ENCODE data around the gene TCF4.

The TCF4 gene

GRCh38 chr18:55306359-55307024, 281.5 kb downstream of the TCF4 start:
- DNase-seq (ENCODE audit: low read depth in 2 of 2, low spot score in 1 of 2), result no peak

DNA sequence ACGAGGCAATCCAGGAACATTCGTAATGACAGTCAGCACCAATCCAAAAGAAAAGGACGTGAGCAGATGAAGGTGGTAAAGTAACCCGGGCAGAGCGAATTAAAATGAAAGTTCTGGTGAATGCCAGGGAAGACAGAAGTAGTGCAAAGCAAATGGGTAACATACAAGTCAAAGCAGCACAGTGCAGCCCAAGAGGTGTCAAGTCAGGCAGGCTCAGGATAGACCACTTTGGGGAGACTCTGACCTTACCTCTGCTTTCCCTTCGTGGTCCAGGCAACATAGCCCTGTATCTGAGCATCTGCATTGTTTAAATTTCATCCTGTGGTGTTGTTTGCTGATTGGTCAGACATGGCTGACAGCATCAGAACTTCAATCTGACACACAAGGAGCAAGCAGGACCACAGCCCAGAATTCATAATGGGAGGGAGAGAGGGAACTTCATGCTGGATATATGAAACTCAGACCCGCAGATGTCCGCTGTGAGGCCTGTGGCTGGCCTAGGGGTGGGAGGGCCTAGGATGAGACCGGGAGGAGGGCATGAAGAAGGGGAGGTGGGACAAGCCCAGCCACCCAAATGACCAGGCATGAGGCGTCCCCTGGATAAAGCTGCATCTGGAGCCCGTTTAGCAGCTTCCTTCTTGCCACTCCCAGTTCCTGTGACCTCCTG, 285.7 kb downstream of the TCF4 start:
- no peak for DNase-seq (ENCODE audit: low read depth in 2 of 2, low spot score in 1 of 2)

GRCh38 chr18:55301824-55302166, 286.2 kb downstream of the TCF4 start:
- DNase-seq (ENCODE audit: low read depth in 2 of 2, low spot score in 1 of 2), result no peak

- no peak for DNase-seq (ENCODE audit: low read depth in 2 of 2, low spot score in 1 of 2)
Measured at GRCh38 chr18:55300936-55301531, 287.0 kb downstream of the TCF4 start.

DNA sequence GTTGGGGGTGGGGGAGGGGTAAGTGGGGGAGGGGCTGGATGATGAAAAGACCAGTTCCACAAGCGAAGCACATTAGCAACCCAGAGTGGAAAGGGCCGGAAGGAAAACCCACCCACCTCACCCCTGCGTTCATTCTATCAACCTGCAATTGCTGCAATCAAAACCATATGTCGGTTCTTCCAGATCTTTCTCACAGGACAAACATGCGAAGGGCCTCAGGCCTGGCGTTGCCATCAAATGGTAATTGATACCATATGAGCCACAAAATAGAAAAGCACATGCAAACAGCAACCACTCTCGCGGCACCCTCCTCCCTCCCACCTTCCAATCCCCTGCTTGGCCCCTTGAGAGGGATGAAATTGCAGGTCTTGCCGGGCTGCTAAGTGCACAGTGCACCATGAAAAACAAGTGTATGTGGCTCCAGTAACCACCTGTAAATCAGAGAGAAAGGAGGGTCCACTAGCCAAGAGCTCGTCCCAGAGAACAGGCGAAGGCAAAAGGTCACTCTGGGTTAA, 287.5 kb downstream of the TCF4 start:
- DNase-seq (ENCODE audit: low read depth in 2 of 2, low spot score in 1 of 2), result no peak

DNA sequence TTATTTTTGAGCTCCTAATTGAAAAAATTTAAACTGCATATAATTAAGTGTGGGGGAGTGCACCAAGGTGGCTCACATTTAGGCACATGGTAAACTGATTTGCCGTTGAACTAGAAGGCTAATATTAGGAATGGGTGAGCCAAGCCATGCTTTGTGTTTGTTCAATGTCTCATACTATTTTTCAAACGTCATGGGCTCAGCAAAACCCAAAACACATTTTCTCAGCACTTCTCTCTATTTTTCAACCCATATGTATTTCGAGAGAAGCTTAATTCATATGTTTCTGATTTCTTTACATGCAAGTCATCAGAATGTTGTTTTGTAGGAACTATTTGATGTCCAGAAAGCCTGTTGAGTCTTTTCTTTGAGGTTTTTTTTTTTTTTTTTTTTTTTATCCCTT, 291.2 kb downstream of the TCF4 start:
- DNase-seq (ENCODE audit: low read depth in 2 of 2, low spot score in 1 of 2), result no peak

GRCh38 chr18:55296115-55296514, 291.9 kb downstream of the TCF4 start:
- DNase-seq (ENCODE audit: low read depth in 2 of 2, low spot score in 1 of 2), result no peak

DNA sequence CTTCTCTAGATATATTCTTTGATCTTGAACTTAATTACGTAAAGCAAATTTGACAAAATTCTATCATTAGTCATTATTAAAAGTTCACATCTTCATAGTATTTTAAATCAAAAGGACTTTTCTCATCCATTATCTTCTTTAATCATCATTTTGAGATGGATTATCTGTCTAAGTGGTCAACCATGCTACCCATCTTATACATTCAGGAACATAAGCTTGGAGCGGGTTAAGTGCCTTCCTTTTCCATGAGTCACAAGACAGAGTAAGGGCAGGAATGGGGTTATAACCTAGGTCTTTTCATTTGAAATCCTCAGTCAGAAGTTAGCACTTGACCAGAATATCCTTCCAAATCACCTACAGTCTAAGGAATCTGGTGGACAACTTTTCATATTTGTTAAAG, 297.1 kb downstream of the TCF4 start:
- DNase-seq (ENCODE audit: low read depth in 2 of 2, low spot score in 1 of 2), result no peak

GRCh38 chr18:55289775-55290174, 298.2 kb downstream of the TCF4 start:
- no peak for DNase-seq (ENCODE audit: low read depth in 2 of 2, low spot score in 1 of 2)

DNA sequence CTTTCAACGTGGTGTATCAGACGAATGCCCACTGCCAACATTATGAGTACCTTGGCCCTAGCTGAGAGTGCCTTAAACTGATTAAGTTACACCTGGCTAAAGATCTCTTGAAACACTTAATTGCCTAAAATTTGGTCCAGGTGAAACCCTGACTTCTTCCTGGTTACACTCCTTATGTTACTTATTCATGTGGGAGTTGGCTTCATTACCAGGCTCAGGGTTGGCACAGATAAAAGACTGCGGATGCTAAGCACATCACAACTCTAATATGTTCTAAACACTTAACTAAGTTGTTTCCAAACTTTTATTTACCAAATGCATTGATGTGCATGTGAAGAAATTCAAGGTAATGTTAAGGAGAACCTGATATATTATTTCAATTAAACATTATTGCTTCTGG, 298.9 kb downstream of the TCF4 start:
- DNase-seq (ENCODE audit: low read depth in 2 of 2, low spot score in 1 of 2), result no peak

- no peak for DNase-seq (ENCODE audit: low read depth in 2 of 2, low spot score in 1 of 2)
Measured at GRCh38 chr18:55287935-55288868, 299.8 kb downstream of the TCF4 start.

- DNase-seq (ENCODE audit: low read depth in 2 of 2, low spot score in 1 of 2), result no peak
Measured at GRCh38 chr18:55287149-55287806, 300.7 kb downstream of the TCF4 start.

DNA sequence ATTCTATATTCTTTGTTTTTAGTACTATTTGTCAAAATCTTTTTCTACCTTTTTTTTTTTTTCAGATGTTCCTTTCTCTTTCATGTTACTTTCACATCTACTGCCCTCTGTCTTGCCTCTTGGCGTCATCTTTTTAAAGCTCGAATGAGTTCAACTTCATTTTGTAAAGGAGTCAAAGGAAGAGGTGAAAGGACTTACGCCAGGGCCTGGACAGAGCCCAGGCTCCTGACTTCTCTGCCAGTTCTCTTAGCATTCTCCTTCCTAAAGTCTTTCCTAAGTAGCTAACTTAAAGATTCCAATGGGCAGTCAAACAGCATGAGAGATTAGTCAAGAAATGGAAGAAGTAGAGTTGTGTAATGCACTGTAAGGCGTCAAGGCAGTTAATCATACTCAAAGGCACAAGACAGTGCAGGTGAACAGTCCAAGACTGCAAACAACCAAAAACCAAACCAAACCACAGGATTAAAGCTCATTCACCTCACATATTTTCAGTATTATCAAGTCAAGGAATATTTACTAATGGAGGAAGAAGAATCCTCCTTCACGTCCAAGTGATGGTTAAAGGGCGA, 301.7 kb downstream of the TCF4 start:
- no peak for DNase-seq (ENCODE audit: low read depth in 2 of 2, low spot score in 1 of 2)

- DNase-seq (ENCODE audit: low read depth in 2 of 2, low spot score in 1 of 2), result no peak
Measured at GRCh38 chr18:55284614-55285013, 303.4 kb downstream of the TCF4 start.

GRCh38 chr18:55283309-55283708, 304.7 kb downstream of the TCF4 start:
- DNase-seq (ENCODE audit: low read depth in 2 of 2, low spot score in 1 of 2), result no peak

DNA sequence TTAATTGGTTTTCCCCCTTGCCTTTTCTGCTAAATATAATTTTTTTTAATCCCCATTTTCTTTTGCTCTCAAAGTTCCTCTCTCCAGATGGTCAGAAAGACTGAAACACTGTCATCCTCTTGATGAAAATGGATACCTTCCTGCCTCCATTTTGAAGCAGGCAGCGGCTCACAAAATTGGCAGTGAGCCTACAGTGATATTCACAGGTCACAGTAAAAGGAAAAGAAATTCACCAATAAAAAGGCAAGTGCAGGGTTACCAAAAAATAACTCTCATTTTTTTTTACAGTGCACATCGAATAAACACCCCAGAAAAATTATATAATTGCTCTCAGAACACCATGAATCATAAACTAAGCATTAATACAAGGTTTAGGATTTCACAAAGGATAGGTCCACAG, 307.5 kb downstream of the TCF4 start:
- no peak for DNase-seq (ENCODE audit: low read depth in 2 of 2, low spot score in 1 of 2)

- DNase-seq (ENCODE audit: low read depth in 2 of 2, low spot score in 1 of 2), result no peak
Measured at GRCh38 chr18:55275039-55275901, 312.7 kb downstream of the TCF4 start.

GRCh38 chr18:55272510-55273243, 315.3 kb downstream of the TCF4 start:
- DNase-seq (ENCODE audit: low read depth in 2 of 2, low spot score in 1 of 2), result no peak

GRCh38 chr18:55269622-55270021, 318.4 kb downstream of the TCF4 start:
- DNase-seq (ENCODE audit: low read depth in 2 of 2, low spot score in 1 of 2), result no peak

Data from stimulated activated CD8-positive, alpha-beta memory T cell treated with anti-CD3 and anti-CD28 coated beads, Interleukin-4, amount 100 ng/mL, for 4 hours (primary cell).